WI38 (cell line): ENCODE results near the gene EXTL1.

Experiments used
- H3K4me3 ChIP-seq: 2 replicates; pipeline ENCODE4 v1.5.1; 2011; ENCODE audit warnings: low read depth, mild to moderate bottlenecking, control low read depth, low read length
- CTCF ChIP-seq: IDR thresholded peaks from 2 replicates; pipeline ENCODE4 v1.5.1; 2012; ENCODE audit warnings: low read depth, mild to moderate bottlenecking, control low read depth, low read length

EXTL1 gene

GRCh38 chr1:26057189-26057588, 35.6 kb downstream of the EXTL1 start:
- no peak overlapping the region for H3K4me3 ChIP-seq
- no peak for TF ChIP-seq CTCF

GRCh38 chr1:26058052-26058595, 36.5 kb downstream of the EXTL1 start:
- TF ChIP-seq CTCF = no peak
- no peak overlapping the region for H3K4me3 ChIP-seq

- no peak overlapping the region for H3K4me3 ChIP-seq
- TF ChIP-seq CTCF = no peak
Observed at GRCh38 chr1:26059906-26060305, 38.3 kb downstream of the EXTL1 start.

GRCh38 chr1:26060832-26061574, 39.4 kb downstream of the EXTL1 start:
- TF ChIP-seq CTCF = no peak
- no peak overlapping the region for H3K4me3 ChIP-seq

- TF ChIP-seq CTCF = no peak
Observed at GRCh38 chr1:26064553-26064952, 43.0 kb downstream of the EXTL1 start.

GRCh38 chr1:26066160-26066559, 44.6 kb downstream of the EXTL1 start:
- no peak overlapping the region for H3K4me3 ChIP-seq
- no peak for TF ChIP-seq CTCF

More at GRCh38 chr1:26064553-26064952, 43.0 kb downstream of the EXTL1 start:
- no peak overlapping the region for H3K4me3 ChIP-seq

- no peak for TF ChIP-seq CTCF
- no peak overlapping the region for H3K4me3 ChIP-seq
Observed at GRCh38 chr1:26066857-26067256, 45.3 kb downstream of the EXTL1 start.
